HCT116 (cell line): ENCODE data around the gene ARHGAP23. TPM values are rescaled to one million over a fixed set of nuclear protein-coding genes. Genes with fewer than 3 reads are reported as not detected.

Source experiments
- ATF3 ChIP-seq: IDR thresholded peaks from 2 replicates; pipeline ENCODE4 v1.6.1; 2012
- CTCF ChIP-seq, 3 experiments: fragments of 200-600 bp in 1 of 3; sonication (generic) in 1 of 3; IDR thresholded peaks in 2 of 3; conservative IDR thresholded peaks in 1 of 3; 2 replicates each; pipeline ENCODE4 v1.5.1; 2012 to 2017; ENCODE audit warnings: low read depth in 2 of 3, low read length in 2 of 3, antibody characterized with exemption in 1 of 3, borderline replicate concordance in 1 of 3, control low read depth in 1 of 3, mild to moderate bottlenecking in 1 of 3, mixed read lengths in 1 of 3, mixed run types in 1 of 3, moderate library complexity in 1 of 3; ENCODE audit not compliant: insufficient read depth in 1 of 3
- ELF1 ChIP-seq: IDR thresholded peaks from 2 replicates; pipeline ENCODE4 v1.6.1; 2012; ENCODE audit warnings: low read depth, borderline replicate concordance
- FOSL1 ChIP-seq: IDR thresholded peaks from 2 replicates; pipeline ENCODE4 v1.6.1; 2012; ENCODE audit warnings: low read depth
- POLR2AphosphoS5 ChIP-seq: IDR thresholded peaks from 2 replicates; pipeline ENCODE4 v1.6.1; 2011; ENCODE audit warnings: mild to moderate bottlenecking, low read depth, low read length, moderate library complexity
- SIN3A ChIP-seq: IDR thresholded peaks from 2 replicates; pipeline ENCODE4 v1.6.1; 2012; ENCODE audit warnings: low read depth
- TCF7L2 ChIP-seq: IDR thresholded peaks from 2 replicates; pipeline ENCODE4 v1.7.0; 2011; ENCODE audit warnings: borderline replicate concordance, inconsistent platforms; ENCODE audit not compliant: insufficient read depth, insufficient read length; ENCODE audit errors: extremely low read depth
- ZBTB33 ChIP-seq: IDR thresholded peaks from 2 replicates; pipeline ENCODE4 v1.6.1; 2011; ENCODE audit warnings: mild to moderate bottlenecking, low read length, moderate library complexity; ENCODE audit not compliant: insufficient replicate concordance; ENCODE audit errors: extremely low read depth
- ZNF274 ChIP-seq: fragments of 200-500 bp; sonication (Bioruptor generic); IDR thresholded peaks from 2 replicates; pipeline ENCODE4 v1.6.1; 2014; ENCODE audit warnings: mild to moderate bottlenecking, low read depth, low read length, inconsistent platforms
- total RNA-seq: library from RNA; stranded (reverse); gene quantifications from one replicate; pipeline ENCODE4 v1.2.1, GENCODE V29; 2021; ENCODE audit not compliant: unreplicated experiment

ARHGAP23 gene
- total RNA-seq, 1 experiment from 2014 or later: 41.0 TPM

- TF ChIP-seq FOSL1 (no peak; the same call in none of the 2 replicates), SIN3A (no peak), ZNF274 (no peak), ATF3 (no peak), ELF1 (no peak), CTCF (IDR thresholded peaks at IDR 0.05 in 2 of 3, conservative IDR thresholded peaks at IDR 0.05 in 1 of 3; ENCODE audit: borderline replicate concordance in 1 of 3, insufficient read depth in 1 of 3, low read depth in 2 of 3, low read length in 2 of 3) (no peak), POLR2AphosphoS5 (peak; percentile 64), TCF7L2 (peak; percentile 38), ZBTB33 (no peak)
Measured at GRCh38 chr17:38454532-38454931, 26.3 kb downstream of the ARHGAP23 start (continued).
